SK-N-SH (cell line): Measurements from ENCODE around the gene MTUS2. TPM values are rescaled to one million over a fixed set of nuclear protein-coding genes. Genes with fewer than 3 reads are reported as not detected.

Source experiments
- CTCF ChIA-PET: fragments of 300-600, 350-600 bp; formaldehyde crosslinking; extraction: SDS; loops from one replicate; lab custom pipeline; 2021; lab: Yijun Ruan, JAX
- POLR2A ChIA-PET: fragments of 350-600 bp; sonication (Branson Sonifier 250); formaldehyde crosslinking; extraction: SDS; loops from one replicate; lab custom pipeline; 2020; ENCODE audit warnings: antibody characterized with exemption, inconsistent platforms; lab: Yijun Ruan, JAX
- DNase-seq: peaks from one replicate; pipeline ENCODE4 v3.0.0; 2012
- H2AFZ ChIP-seq: fragments of 200-600 bp; sonication (generic); 2 replicates; pipeline ENCODE4 v1.8.1; 2016; ENCODE audit warnings: antibody characterized with exemption, mild to moderate bottlenecking, low read depth
- H3F3A ChIP-seq: fragments of 200-600 bp; sonication (generic); replicated peaks from 2 replicates; pipeline ENCODE3; 2016; ENCODE audit warnings: antibody characterized with exemption, mild to moderate bottlenecking; ENCODE audit not compliant: insufficient read depth
- H3K27ac ChIP-seq, 2 experiments: fragments of 200-500 bp in 1 of 2; fragments of 200-600 bp in 1 of 2; sonication (Bioruptor generic) in 1 of 2; sonication (generic), shearing (Covaris generic) in 1 of 2; 2 replicates each; pipeline versions ENCODE4 v1.5.1 to v1.6.1; 2014 to 2016; ENCODE audit warnings: low read depth in 2 of 2, inconsistent platforms in 1 of 2, low read length in 1 of 2, mild to moderate bottlenecking in 1 of 2, mixed read lengths in 1 of 2
- H3K27me3 ChIP-seq: fragments of 200-600 bp; sonication (generic), shearing (Covaris generic); 2 replicates; pipeline ENCODE4 v1.6.1; 2016; ENCODE audit warnings: mixed run types; ENCODE audit not compliant: insufficient read depth
- H3K36me3 ChIP-seq, 2 experiments: fragments of 200-500 bp in 1 of 2; fragments of 200-600 bp in 1 of 2; sonication (Bioruptor generic) in 1 of 2; sonication (generic) in 1 of 2; replicated peaks in 1 of 2; 2 replicates each; pipeline versions ENCODE3 to v1.5.1; 2014 to 2016; ENCODE audit warnings: low read length in 1 of 2, mild to moderate bottlenecking in 1 of 2; ENCODE audit not compliant: insufficient read depth in 2 of 2, control insufficient read depth in 1 of 2
- H3K4me1 ChIP-seq, 2 experiments: fragments of 200-500 bp in 1 of 2; fragments of 200-600 bp in 1 of 2; sonication (Bioruptor generic) in 1 of 2; sonication (generic), shearing (Covaris generic) in 1 of 2; 2 replicates each; pipeline versions ENCODE4 v1.5.1 to v1.6.1; 2014 to 2016; ENCODE audit warnings: low read depth in 1 of 2, low read length in 1 of 2, mixed run types in 1 of 2; ENCODE audit not compliant: insufficient read depth in 2 of 2, control insufficient read depth in 1 of 2
- H3K4me2 ChIP-seq: fragments of 200-600 bp; sonication (generic), shearing (Covaris generic); 2 replicates; pipeline ENCODE4 v1.6.1; 2017; ENCODE audit warnings: mixed run types
- H3K4me3 ChIP-seq, 2 experiments: fragments of 200-500 bp in 1 of 2; fragments of 200-600 bp in 1 of 2; sonication (Bioruptor generic) in 1 of 2; sonication (generic), shearing (Covaris generic) in 1 of 2; 2 replicates each; pipeline versions ENCODE4 v1.5.1 to v1.8.1; 2014 to 2016; ENCODE audit warnings: low read depth in 2 of 2, inconsistent platforms in 1 of 2, low read length in 1 of 2, mild to moderate bottlenecking in 1 of 2, mixed read lengths in 1 of 2, moderate library complexity in 1 of 2
- H3K79me2 ChIP-seq: fragments of 200-600 bp; sonication (generic); 2 replicates; pipeline ENCODE4 v1.8.1; 2017; ENCODE audit warnings: mild to moderate bottlenecking; ENCODE audit not compliant: insufficient read depth
- H3K9ac ChIP-seq: fragments of 200-600 bp; sonication (generic); 2 replicates; pipeline ENCODE4 v1.6.1; 2017; ENCODE audit warnings: mixed run types
- H3K9me2 ChIP-seq: fragments of 200-600 bp; sonication (generic); 2 replicates; pipeline ENCODE4 v1.6.1; 2017; ENCODE audit warnings: mixed run types
- H3K9me3 ChIP-seq: fragments of 200-600 bp; sonication (generic); 2 replicates; pipeline ENCODE4 v1.6.1; 2017; ENCODE audit warnings: mixed run types, mild to moderate bottlenecking, moderate library complexity
- H4K20me1 ChIP-seq: fragments of 200-600 bp; sonication (generic); 2 replicates; pipeline ENCODE4 v1.6.1; 2017; ENCODE audit warnings: mild to moderate bottlenecking, mixed run types; ENCODE audit not compliant: insufficient read depth
- CHD2 ChIP-seq: fragments of 150-350 bp; IDR thresholded peaks from 2 replicates; pipeline ENCODE4 v1.6.1; 2018; ENCODE audit warnings: low read length; ENCODE audit not compliant: partially characterized antibody
- ELF1 ChIP-seq: IDR thresholded peaks from 2 replicates; pipeline ENCODE4 v1.4.0; 2012
- FOXJ3 ChIP-seq: sonication (generic); formaldehyde crosslinking; IDR thresholded peaks from 2 replicates; pipeline ENCODE4 v1.5.1; 2020; ENCODE audit warnings: mild to moderate bottlenecking, missing genetic modification reagents
- GABPA ChIP-seq: IDR thresholded peaks from 2 replicates; pipeline ENCODE4 v1.4.0; 2012; ENCODE audit warnings: low read depth, mild to moderate bottlenecking
- GATA2 ChIP-seq: sonication (generic); formaldehyde crosslinking; IDR thresholded peaks from 2 replicates; pipeline ENCODE4 v1.5.0; 2020; ENCODE audit warnings: mild to moderate bottlenecking, missing genetic modification reagents
- IRF3 ChIP-seq: fragments of 150-350 bp; IDR thresholded peaks from 2 replicates; pipeline ENCODE4 v1.6.1; 2016; ENCODE audit warnings: mild to moderate bottlenecking, low read depth, low read length
- MEF2A ChIP-seq: IDR thresholded peaks from 2 replicates; pipeline ENCODE4 v1.4.0; 2012; ENCODE audit warnings: low read depth, borderline replicate concordance
- NRF1 ChIP-seq: IDR thresholded peaks from 2 replicates; pipeline ENCODE4 v1.6.1; 2012; ENCODE audit warnings: low read depth, mild to moderate bottlenecking, low read length
- PBX3 ChIP-seq: IDR thresholded peaks from 2 replicates; pipeline ENCODE4; 2012
- POLR2AphosphoS5 ChIP-seq: IDR thresholded peaks from 2 replicates; pipeline ENCODE4 v1.6.1; 2012; ENCODE audit warnings: low read depth, low read length
- RAD21 ChIP-seq: IDR thresholded peaks from 2 replicates; pipeline ENCODE4 v1.6.1; 2012; ENCODE audit warnings: mild to moderate bottlenecking, low read length
- RCOR1 ChIP-seq: fragments of 150-350 bp; IDR thresholded peaks from 2 replicates; pipeline ENCODE4 v1.6.1; 2017; ENCODE audit warnings: antibody characterized with exemption, low read length
- RFX5 ChIP-seq: IDR thresholded peaks from 2 replicates; pipeline ENCODE4 v1.6.1; 2012; ENCODE audit warnings: mild to moderate bottlenecking, improper control_type of control experiment, low read length
- SMC3 ChIP-seq: IDR thresholded peaks from 2 replicates; pipeline ENCODE4 v1.6.1; 2012; ENCODE audit warnings: low read depth, low read length, improper control_type of control experiment
- YY1 ChIP-seq: IDR thresholded peaks from 2 replicates; pipeline ENCODE4 v1.4.0; 2012; ENCODE audit warnings: low read depth, mild to moderate bottlenecking
- ZBTB33 ChIP-seq: IDR thresholded peaks from 2 replicates; pipeline ENCODE4 v1.4.0; 2012; ENCODE audit warnings: low read depth, borderline replicate concordance
- WGBS: methylation state at CpG from one replicate; pipeline ENCODE4 v1.1.6; 2017; ENCODE audit warnings: low lambda C conversion rate; 5-methylcytosine and 5-hydroxymethylcytosine counted together
- polyA plus RNA-seq, 3 experiments: library from polyadenylated mRNA; depleted of rRNA; stranded (reverse); fragments of >200 nt; gene quantifications; 2 replicates each; pipeline ENCODE4 v1.2.3, GENCODE V29; 2012
- TF ChIP-seq, protein P1 (sequence below): fragments of 200-600 bp; sonication (generic); IDR thresholded peaks from 2 replicates; pipeline ENCODE4 v1.6.1; 2017; ENCODE audit warnings: antibody characterized with exemption, mild to moderate bottlenecking, moderate library complexity
- TF ChIP-seq, protein P2 (sequence below): IDR thresholded peaks from 2 replicates; pipeline ENCODE4 v1.4.0; 2012; ENCODE audit warnings: low read depth, borderline replicate concordance

Gene MTUS2
- polyA plus RNA-seq, 1 of the 3 experiments (the other 2 are of a cell fraction): 1.7 TPM

DNA sequence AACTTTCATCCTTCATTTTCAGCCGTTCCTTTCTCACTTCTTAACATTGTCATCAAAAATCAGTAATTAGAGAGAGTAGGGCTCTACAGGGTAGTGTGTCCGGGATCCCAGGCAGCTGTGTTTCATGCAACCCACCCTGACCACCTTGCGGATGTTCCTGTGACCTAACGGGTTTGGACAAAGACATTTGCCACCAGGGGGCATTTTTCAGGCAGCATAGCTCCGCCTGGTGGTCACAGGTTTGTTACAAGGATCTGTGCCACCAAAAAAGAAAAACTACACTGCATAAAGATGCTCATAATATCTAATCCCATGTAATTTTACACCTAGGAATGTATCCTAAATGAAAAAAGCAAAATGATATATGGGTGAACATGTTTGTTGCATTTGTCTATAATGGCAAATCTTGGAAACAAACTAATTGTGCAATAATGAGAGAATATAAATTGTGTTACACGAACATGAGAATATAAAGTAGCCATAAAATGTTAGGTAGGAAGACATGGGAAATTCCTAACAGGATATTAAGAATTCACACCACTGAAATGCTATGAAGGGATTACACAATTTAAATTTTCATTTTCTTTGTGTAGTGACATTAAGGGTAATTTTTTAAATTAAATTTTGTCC is 652.3 kb downstream of the MTUS2 start:
- Histone ChIP-seq H3K27ac (no peak overlapping the region), H3K9ac (no peak overlapping the region), H3F3A (no peaks in the 10 kb centered on the region), H3K9me2 (no peaks in the 10 kb centered on the region), H2AFZ (no peak overlapping the region), H3K9me3 (no peaks in the 10 kb centered on the region), H3K27me3 (no peaks in the 10 kb centered on the region), H3K4me3 (no peak overlapping the region; a peak in 1 of 4 replicates), H3K4me2 (no peak overlapping the region), H4K20me1 (no peaks in the 10 kb centered on the region), H3K36me3 (no peaks in the 10 kb centered on the region), H3K79me2 (no peaks in the 10 kb centered on the region), H3K4me1 (no peaks in the 10 kb centered on the region)
- CTCF ChIA-PET: interaction anchor here (0.6 to 4.5 kb wide), 31 partner anchors 10 to 598 kb away, joined by 3 to 45 read pairs (median 4); no protein-coding TSS in a partner anchor
- no peak for TF ChIP-seq RFX5
- TF ChIP-seq SMC3: peak; percentile 85
- no peak for TF ChIP-seq GATA2 (CRISPR knock-in tag)
- TF ChIP-seq, protein P1, sequence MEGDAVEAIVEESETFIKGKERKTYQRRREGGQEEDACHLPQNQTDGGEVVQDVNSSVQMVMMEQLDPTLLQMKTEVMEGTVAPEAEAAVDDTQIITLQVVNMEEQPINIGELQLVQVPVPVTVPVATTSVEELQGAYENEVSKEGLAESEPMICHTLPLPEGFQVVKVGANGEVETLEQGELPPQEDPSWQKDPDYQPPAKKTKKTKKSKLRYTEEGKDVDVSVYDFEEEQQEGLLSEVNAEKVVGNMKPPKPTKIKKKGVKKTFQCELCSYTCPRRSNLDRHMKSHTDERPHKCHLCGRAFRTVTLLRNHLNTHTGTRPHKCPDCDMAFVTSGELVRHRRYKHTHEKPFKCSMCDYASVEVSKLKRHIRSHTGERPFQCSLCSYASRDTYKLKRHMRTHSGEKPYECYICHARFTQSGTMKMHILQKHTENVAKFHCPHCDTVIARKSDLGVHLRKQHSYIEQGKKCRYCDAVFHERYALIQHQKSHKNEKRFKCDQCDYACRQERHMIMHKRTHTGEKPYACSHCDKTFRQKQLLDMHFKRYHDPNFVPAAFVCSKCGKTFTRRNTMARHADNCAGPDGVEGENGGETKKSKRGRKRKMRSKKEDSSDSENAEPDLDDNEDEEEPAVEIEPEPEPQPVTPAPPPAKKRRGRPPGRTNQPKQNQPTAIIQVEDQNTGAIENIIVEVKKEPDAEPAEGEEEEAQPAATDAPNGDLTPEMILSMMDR: peak; percentile 99
- no peak for TF ChIP-seq MEF2A
- 0 out of 2 replicates have a peak, but pooled peaks have one; percentile 14 for TF ChIP-seq PBX3
- TF ChIP-seq GABPA: no peak
- TF ChIP-seq YY1: no peak
- no peak for TF ChIP-seq ELF1
- peak; percentile 42 for TF ChIP-seq CHD2
- peak; percentile 84 for TF ChIP-seq RAD21
- POLR2A ChIA-PET: no interaction called here
- WGBS: 40% methylated on average over 6 of the region's 6 CpGs
- DNase-seq: peak; percentile 72

DNA sequence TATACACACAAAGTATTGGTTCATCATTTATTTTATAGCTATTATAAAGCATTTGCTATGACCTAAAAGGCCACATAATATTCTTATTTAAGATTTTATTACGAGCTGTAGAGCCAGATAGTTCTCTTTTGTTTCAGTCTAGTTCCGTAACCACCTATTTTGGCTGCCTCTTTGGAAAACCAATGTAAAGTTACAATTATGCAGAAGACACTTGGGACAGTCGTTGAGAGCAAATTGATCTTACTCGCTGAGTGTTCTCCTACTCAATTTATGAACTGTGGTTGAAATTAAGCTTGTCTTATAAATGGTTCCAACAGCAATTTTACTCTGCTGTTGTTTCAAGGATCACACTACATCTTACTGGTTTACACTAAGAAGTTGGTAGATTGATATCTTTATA is 653.0 kb downstream of the MTUS2 start:
- CTCF ChIA-PET: interaction anchor here (0.6 to 4.5 kb wide), 13 partner anchors 10 to 919 kb away, joined by 3 to 45 read pairs (median 4); no protein-coding TSS in a partner anchor
- Histone ChIP-seq H3K9me3 (no peaks in the 10 kb centered on the region), H3K4me3 (no peak overlapping the region), H3K4me2 (no peak overlapping the region), H3K27ac (no peak overlapping the region), H3K9ac (peak overlapping the region; percentile 21; the same call in 1 of the 2 replicates), H2AFZ (no peak overlapping the region), H3K27me3 (no peaks in the 10 kb centered on the region), H3K4me1 (no peaks in the 10 kb centered on the region), H3F3A (no peaks in the 10 kb centered on the region), H3K9me2 (no peaks in the 10 kb centered on the region), H4K20me1 (no peaks in the 10 kb centered on the region), H3K36me3 (no peaks in the 10 kb centered on the region), H3K79me2 (no peaks in the 10 kb centered on the region)
- WGBS: 56% methylated on average over 4 of the region's 4 CpGs
- no peak for DNase-seq
- POLR2A ChIA-PET: no interaction called here
- TF ChIP-seq FOXJ3 (CRISPR knock-in tag): no peak
- no peak for TF ChIP-seq NRF1
- TF ChIP-seq, protein P2, sequence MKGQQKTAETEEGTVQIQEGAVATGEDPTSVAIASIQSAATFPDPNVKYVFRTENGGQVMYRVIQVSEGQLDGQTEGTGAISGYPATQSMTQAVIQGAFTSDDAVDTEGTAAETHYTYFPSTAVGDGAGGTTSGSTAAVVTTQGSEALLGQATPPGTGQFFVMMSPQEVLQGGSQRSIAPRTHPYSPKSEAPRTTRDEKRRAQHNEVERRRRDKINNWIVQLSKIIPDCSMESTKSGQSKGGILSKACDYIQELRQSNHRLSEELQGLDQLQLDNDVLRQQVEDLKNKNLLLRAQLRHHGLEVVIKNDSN: no peak
- TF ChIP-seq ZBTB33: no peak
- TF ChIP-seq, protein P1: no peak
- TF ChIP-seq IRF3: no peak
- TF ChIP-seq RCOR1: no peak
- no peak for TF ChIP-seq GATA2 (CRISPR knock-in tag)
- no peak for TF ChIP-seq POLR2AphosphoS5
